ENCODE data around the gene COPG1. TPM values are rescaled to one million over a fixed set of nuclear protein-coding genes. Genes with fewer than 3 reads are reported as not detected.

Gene COPG1

DNA sequence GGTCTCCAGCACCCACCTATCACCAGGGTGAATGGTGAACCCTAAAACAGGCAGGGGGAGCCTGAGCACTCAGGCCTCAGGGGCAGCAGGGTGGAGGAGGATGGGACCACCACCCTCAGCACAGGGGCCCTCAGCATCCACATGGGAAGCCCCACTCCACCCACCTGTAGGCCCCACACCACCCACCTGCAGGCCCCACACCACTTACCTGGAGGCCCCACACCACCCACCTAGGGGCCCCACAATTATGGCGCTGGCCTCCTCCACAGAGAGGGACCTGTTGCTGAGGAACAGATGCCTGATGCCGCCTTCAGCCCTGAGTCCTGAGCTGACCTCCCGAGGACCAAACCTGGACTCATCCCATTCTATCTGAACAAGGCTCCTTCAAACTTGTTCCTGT, 76.0 kb downstream of the COPG1 start:
- WGBS = 99% methylated on average over 3 of the region's 3 CpGs
- Histone ChIP-seq H3K9ac (ENCODE audit: low read length) (no peak overlapping the region), H3K27me3 (ENCODE audit: control insufficient read depth in 1 of 2, insufficient read depth in 1 of 2, low read length in 2 of 2) (no peaks in the 10 kb centered on the region), H2BK15ac (ENCODE audit: low read depth, poor library complexity, severe bottlenecking) (no peak overlapping the region), H3K36me3 (ENCODE audit: control insufficient read depth in 1 of 2, insufficient read depth in 2 of 2, low read depth in 1 of 2, low read length in 2 of 2) (peaks cover 13 to 16% of the 10 kb centered on the region in 2 experiments), H3K79me1 (replicated peaks; ENCODE audit: low read length, poor library complexity, severe bottlenecking) (no peaks in the 10 kb centered on the region), H2BK5ac (ENCODE audit: low read depth, low read length, poor library complexity, severe bottlenecking) (no peak overlapping the region), H3K4me3 (ENCODE audit: insufficient read depth in 1 of 2, low read depth in 1 of 2, low read length in 2 of 2) (no peak overlapping the region), H3K4me2 (ENCODE audit: low read length, poor library complexity, severe bottlenecking) (no peak overlapping the region), H3K27ac (ENCODE audit: low read length, poor library complexity, severe bottlenecking) (no peak overlapping the region), H3K14ac (ENCODE audit: low read length in 2 of 2) (no peak overlapping the region), H3K4me1 (ENCODE audit: control insufficient read depth, insufficient read depth, low read depth, low read length) (no peaks in the 10 kb centered on the region), H4K91ac (ENCODE audit: low read length) (no peak overlapping the region), H2BK120ac (ENCODE audit: low read depth, low read length) (no peak overlapping the region), H2BK12ac (ENCODE audit: low read length in 2 of 2) (no peak overlapping the region), H2AFZ (ENCODE audit: low read depth, low read length) (no peak overlapping the region), H3K23ac (ENCODE audit: low read length in 2 of 2) (no peak overlapping the region), H3K4ac (ENCODE audit: low read depth in 1 of 2, low read length in 2 of 2) (no peak overlapping the region), H3K9me3 (ENCODE audit: control insufficient read depth, low read length) (no peaks in the 10 kb centered on the region), H3K18ac (ENCODE audit: low read depth in 1 of 2, low read length in 2 of 2) (no peak overlapping the region), H4K8ac (ENCODE audit: low read length) (no peak overlapping the region), H2AK5ac (ENCODE audit: low read length, severe bottlenecking) (no peak overlapping the region)
- DNase-seq = no peak

DNA sequence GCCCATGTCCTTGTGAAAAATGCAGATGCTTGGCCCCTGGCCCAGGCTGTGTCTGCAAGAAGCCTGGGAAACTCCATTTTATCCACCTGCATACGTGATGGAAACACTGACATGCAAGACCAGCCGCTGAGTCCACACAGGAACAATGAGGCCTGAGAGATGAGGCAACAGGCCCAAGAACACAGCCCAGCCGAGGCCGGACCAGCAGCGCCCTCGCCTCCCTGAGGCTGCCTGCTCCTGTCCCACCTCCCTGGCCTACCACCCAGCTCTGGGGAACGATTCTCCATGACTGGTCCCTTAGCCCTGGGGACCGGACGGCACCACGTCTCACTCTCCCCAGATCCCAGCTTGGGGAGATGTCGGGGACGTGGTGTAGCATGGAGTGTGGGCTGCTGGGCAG, 76.7 kb downstream of the COPG1 start:
- no peak overlapping the region for H3K27ac ChIP-seq (ENCODE audit: low read length, poor library complexity, severe bottlenecking)
- no peak overlapping the region for H3K4me3 ChIP-seq (ENCODE audit: insufficient read depth in 1 of 2, low read depth in 1 of 2, low read length in 2 of 2)
- no peak overlapping the region for H2BK5ac ChIP-seq (ENCODE audit: low read depth, low read length, poor library complexity, severe bottlenecking)
- H3K4ac ChIP-seq (ENCODE audit: low read depth in 1 of 2, low read length in 2 of 2) = no peak overlapping the region
- H2BK12ac ChIP-seq (ENCODE audit: low read length in 2 of 2) = no peak overlapping the region
- DNase-seq = no peak
- no peak overlapping the region for H2BK120ac ChIP-seq (ENCODE audit: low read depth, low read length)
- H3K23ac ChIP-seq (ENCODE audit: low read length in 2 of 2) = no peak overlapping the region
- H3K9me3 ChIP-seq (ENCODE audit: control insufficient read depth, low read length) = no peaks in the 10 kb centered on the region
- no peaks in the 10 kb centered on the region for H3K4me1 ChIP-seq (ENCODE audit: control insufficient read depth, insufficient read depth, low read depth, low read length)
- no peak overlapping the region for H3K18ac ChIP-seq (ENCODE audit: low read depth in 1 of 2, low read length in 2 of 2)
- no peak overlapping the region for H4K8ac ChIP-seq (ENCODE audit: low read length)
- no peak overlapping the region for H2BK15ac ChIP-seq (ENCODE audit: low read depth, poor library complexity, severe bottlenecking)
- H4K91ac ChIP-seq (ENCODE audit: low read length) = no peak overlapping the region
- no peak overlapping the region for H3K4me2 ChIP-seq (ENCODE audit: low read length, poor library complexity, severe bottlenecking)
- H3K36me3 ChIP-seq (ENCODE audit: control insufficient read depth in 1 of 2, insufficient read depth in 2 of 2, low read depth in 1 of 2, low read length in 2 of 2) = peaks cover 6 to 16% of the 10 kb centered on the region in 2 experiments
- H2AFZ ChIP-seq (ENCODE audit: low read depth, low read length) = no peak overlapping the region
- no peak overlapping the region for H3K14ac ChIP-seq (ENCODE audit: low read length in 2 of 2)
- 94% methylated on average over 12 of the region's 12 CpGs for WGBS
- H2AK5ac ChIP-seq (ENCODE audit: low read length, severe bottlenecking) = no peak overlapping the region
- H3K79me1 ChIP-seq (replicated peaks; ENCODE audit: low read length, poor library complexity, severe bottlenecking) = no peaks in the 10 kb centered on the region
- H3K27me3 ChIP-seq (ENCODE audit: control insufficient read depth in 1 of 2, insufficient read depth in 1 of 2, low read length in 2 of 2) = peaks cover 0 to 3% of the 10 kb centered on the region in 2 experiments
- no peak overlapping the region for H3K9ac ChIP-seq (ENCODE audit: low read length)

DNA sequence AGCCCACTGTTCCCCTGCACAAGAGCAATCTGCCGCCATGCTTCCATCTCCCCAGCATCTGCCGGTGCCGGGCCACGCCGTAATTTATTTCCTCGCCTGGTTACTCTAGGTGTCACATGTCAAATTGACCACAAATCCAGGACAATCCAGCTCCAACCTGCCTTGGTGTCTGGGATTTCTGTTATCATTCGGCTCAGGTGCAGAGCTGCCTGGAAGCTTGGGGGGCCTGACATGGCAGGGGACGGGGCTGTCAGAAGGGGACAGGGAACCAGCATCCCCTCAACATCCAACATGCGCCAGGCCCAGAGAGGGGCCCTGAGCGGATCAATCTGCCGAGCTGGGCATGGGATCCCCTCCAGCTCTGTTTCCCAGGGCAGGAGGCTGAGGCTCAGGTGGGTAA, 77.2 kb downstream of the COPG1 start:
- H2BK15ac ChIP-seq (ENCODE audit: low read depth, poor library complexity, severe bottlenecking) = no peak overlapping the region
- no peak overlapping the region for H4K91ac ChIP-seq (ENCODE audit: low read length)
- WGBS = 97% methylated on average over 11 of the region's 11 CpGs
- no peak overlapping the region for H2BK12ac ChIP-seq (ENCODE audit: low read length in 2 of 2)
- H2BK120ac ChIP-seq (ENCODE audit: low read depth, low read length) = no peak overlapping the region
- H3K4me1 ChIP-seq (ENCODE audit: control insufficient read depth, insufficient read depth, low read depth, low read length) = no peaks in the 10 kb centered on the region
- H3K79me1 ChIP-seq (replicated peaks; ENCODE audit: low read length, poor library complexity, severe bottlenecking) = no peaks in the 10 kb centered on the region
- no peak overlapping the region for H2BK5ac ChIP-seq (ENCODE audit: low read depth, low read length, poor library complexity, severe bottlenecking)
- H3K23ac ChIP-seq (ENCODE audit: low read length in 2 of 2) = no peak overlapping the region
- DNase-seq = no peak
- H3K14ac ChIP-seq (ENCODE audit: low read length in 2 of 2) = no peak overlapping the region
- no peak overlapping the region for H3K18ac ChIP-seq (ENCODE audit: low read depth in 1 of 2, low read length in 2 of 2)
- no peak overlapping the region for H2AFZ ChIP-seq (ENCODE audit: low read depth, low read length)
- H3K4me3 ChIP-seq (ENCODE audit: insufficient read depth in 1 of 2, low read depth in 1 of 2, low read length in 2 of 2) = no peak overlapping the region
- H3K27me3 ChIP-seq (ENCODE audit: control insufficient read depth in 1 of 2, insufficient read depth in 1 of 2, low read length in 2 of 2) = peaks cover 0 to 5% of the 10 kb centered on the region in 2 experiments
- H4K8ac ChIP-seq (ENCODE audit: low read length) = no peak overlapping the region
- peaks cover 3 to 16% of the 10 kb centered on the region in 2 experiments for H3K36me3 ChIP-seq (ENCODE audit: control insufficient read depth in 1 of 2, insufficient read depth in 2 of 2, low read depth in 1 of 2, low read length in 2 of 2)
- H3K27ac ChIP-seq (ENCODE audit: low read length, poor library complexity, severe bottlenecking) = no peak overlapping the region
- no peak overlapping the region for H3K4me2 ChIP-seq (ENCODE audit: low read length, poor library complexity, severe bottlenecking)
- no peak overlapping the region for H3K9ac ChIP-seq (ENCODE audit: low read length)
- H3K4ac ChIP-seq (ENCODE audit: low read depth in 1 of 2, low read length in 2 of 2) = no peak overlapping the region
- no peaks in the 10 kb centered on the region for H3K9me3 ChIP-seq (ENCODE audit: control insufficient read depth, low read length)
- no peak overlapping the region for H2AK5ac ChIP-seq (ENCODE audit: low read length, severe bottlenecking)

Small RNA genes within 50 kb of the gene (small RNA-seq; reads per million reads assigned to genes)
- 0.86 reads per million for gene MIR6826 (ENCODE audit: low read depth)
- not detected for gene RPS27P12 (ENCODE audit: low read depth)
